AG10803 (cell line): ENCODE measurements around the gene PBOV1.
A peak's percentile ranks its signal among the peaks of the same experiment; 100 is the strongest.
"Not testable (repeated sequence)": the region's sequence is repeated elsewhere in the genome, so short reads cannot be mapped to it uniquely, and the experiment has no call there.

Experiments
- DNase-seq: peaks from one replicate; pipeline ENCODE4 v3.0.0; 2010; ENCODE audit warnings: low read depth
- H3K4me3 ChIP-seq: 2 replicates; pipeline ENCODE4 v1.5.1; 2011; ENCODE audit warnings: mild to moderate bottlenecking, low read length, control low read depth
- TF ChIP-seq, protein P1 (sequence below): conservative IDR thresholded peaks from 2 replicates; pipeline ENCODE4 v1.5.1; 2011; ENCODE audit warnings: mild to moderate bottlenecking, low read length, control low read depth, inconsistent platforms

Gene PBOV1

DNA sequence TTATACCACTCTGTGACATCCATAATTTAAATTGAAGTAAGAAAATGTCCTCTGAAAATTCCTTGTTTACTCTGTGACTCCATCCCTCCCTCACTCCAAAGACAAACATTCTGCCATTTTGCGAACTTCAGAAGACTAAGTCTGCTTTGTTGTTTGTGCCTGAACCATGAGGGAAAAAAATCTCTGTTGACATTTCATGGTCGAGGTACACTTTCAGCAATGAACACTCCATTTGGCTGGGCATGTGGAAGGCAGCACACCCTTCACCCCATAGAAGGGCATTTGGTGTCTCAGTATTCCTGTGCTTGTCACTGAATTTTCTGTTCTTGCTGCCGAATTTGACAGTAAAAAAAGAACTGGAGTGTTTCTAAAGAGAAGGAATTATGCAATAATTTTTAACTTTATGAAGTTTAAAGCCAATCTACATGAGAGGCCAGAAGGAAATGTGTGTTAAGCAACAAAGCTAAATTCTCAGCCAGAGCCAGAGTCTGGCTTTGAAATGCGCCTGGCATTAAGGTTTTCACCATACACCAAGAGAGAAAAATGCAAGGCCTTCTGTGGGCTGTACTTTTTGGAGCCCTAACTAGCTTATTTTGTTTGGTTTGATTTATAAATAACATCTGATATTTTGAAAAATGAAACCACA lies 4.7 kb upstream of the PBOV1 start:
- peak; percentile 46 for DNase-seq
- TF ChIP-seq, protein P1, sequence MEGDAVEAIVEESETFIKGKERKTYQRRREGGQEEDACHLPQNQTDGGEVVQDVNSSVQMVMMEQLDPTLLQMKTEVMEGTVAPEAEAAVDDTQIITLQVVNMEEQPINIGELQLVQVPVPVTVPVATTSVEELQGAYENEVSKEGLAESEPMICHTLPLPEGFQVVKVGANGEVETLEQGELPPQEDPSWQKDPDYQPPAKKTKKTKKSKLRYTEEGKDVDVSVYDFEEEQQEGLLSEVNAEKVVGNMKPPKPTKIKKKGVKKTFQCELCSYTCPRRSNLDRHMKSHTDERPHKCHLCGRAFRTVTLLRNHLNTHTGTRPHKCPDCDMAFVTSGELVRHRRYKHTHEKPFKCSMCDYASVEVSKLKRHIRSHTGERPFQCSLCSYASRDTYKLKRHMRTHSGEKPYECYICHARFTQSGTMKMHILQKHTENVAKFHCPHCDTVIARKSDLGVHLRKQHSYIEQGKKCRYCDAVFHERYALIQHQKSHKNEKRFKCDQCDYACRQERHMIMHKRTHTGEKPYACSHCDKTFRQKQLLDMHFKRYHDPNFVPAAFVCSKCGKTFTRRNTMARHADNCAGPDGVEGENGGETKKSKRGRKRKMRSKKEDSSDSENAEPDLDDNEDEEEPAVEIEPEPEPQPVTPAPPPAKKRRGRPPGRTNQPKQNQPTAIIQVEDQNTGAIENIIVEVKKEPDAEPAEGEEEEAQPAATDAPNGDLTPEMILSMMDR, result no peak
- no peak overlapping the region for H3K4me3 ChIP-seq

DNA sequence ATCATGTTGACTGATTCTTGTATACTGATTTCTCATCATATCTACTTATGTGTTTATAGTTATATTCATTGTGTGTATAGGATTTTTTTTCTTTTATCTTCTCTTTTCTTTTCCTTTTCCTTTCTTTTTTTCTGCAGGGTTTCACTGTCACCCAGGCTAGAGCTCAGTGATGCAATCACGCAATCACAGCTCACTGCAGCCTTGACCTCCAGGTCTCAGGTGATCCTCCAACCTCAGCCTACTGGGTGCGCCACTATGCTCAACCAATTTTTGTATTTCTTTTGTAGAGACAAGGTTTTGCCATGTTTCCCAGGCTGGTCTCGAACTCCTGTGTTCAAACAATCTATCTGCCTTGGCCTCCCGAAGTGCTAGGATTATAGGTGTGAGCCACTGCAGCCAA lies 1.6 kb upstream of the PBOV1 start:
- TF ChIP-seq, protein P1, result no peak
- no peak overlapping the region for H3K4me3 ChIP-seq
- no peak for DNase-seq

DNA sequence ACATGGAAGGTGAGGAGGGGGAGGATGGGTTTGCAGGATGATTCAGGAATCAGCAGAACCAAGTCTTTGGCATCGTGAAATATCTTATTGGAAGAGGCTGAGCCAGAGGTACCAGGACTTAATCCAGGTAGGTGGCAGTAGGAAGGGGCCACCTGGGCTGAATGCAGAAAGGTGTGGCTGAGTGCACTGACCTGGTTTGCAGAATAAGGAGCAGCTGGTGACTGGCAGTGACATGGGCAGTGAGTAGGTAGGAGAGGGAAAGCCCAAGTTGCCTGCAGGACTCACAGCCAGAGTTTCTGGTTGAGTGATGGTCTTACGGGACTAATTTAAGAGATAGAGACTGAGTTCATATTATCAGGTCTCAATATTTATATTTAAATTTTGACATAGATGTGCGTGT lies 1.1 kb upstream of the PBOV1 start:
- TF ChIP-seq, protein P1, result no peak
- H3K4me3 ChIP-seq, result no peak overlapping the region
- DNase-seq, result no peak

DNA sequence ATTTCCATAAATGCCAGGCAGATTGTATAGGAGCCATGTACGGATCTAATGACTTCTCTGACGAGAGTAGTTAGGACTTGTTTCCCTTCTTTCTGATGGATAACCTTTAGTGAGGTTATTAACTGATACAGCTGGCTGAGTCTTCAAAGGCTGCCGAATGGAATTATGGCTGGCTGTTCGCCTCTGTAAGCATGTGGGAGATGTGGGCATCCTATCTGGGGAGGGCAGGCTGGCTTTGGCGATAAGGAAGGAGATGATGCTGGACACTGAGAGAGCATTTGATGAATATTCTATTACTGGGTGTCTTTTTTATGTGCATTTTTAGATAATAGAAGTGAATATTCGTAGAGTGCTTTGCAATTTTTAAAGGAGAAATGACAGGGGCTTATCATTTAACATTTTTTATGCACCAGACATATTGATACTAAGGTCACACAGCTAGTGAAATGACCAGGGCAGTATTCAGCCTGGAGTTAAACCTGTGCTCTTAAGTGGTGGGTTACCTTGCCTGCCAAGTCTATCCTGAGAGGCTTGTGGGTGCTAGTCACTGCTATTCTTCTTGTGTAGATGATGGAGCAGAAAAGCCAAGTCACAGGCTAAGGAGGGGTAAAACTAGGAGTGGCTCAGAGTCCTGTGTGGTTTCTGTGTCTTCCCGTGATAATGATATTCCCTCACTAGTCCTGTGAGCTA lies 3.1 kb downstream of the PBOV1 start:
- no peak overlapping the region for H3K4me3 ChIP-seq
- DNase-seq, result no peak
- TF ChIP-seq, protein P1, result no peak

DNA sequence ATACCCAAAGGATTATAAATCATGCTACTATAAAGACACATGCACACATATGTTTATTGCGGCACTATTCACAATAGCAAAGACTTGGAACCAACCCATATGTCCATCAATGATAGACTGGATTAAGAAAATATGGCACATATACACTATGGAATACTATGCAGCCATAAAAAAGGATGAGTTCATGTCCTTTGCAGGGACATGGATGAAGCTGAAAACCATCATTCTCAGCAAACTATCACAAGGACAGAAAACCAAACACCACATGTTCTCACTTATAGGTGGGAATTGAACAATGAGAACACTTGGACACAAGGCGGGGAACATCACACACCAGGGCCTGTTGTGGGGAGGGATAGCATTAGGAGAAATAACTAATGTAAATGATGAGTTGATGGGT lies 5.8 kb downstream of the PBOV1 start:
- H3K4me3 ChIP-seq, DNase-seq: not testable (repeated sequence)

DNA sequence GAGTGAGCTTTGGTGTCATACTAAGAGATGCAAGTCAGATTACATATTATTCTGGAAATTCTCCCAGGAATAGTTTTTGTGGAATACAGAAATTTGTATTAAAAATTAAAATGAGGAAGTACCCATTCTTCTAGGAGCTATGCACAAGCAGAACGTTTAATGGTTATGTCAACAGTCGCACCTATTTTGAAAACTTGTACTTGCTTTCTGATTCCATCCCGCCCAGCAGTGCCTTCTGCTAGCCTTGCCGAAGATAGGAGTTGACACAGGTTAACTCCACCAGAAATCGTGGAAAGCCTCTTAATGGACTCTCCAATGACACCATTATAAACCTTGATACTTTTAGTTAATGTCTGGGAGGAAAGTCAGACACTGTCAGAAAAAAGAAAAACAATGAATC lies 6.7 kb downstream of the PBOV1 start:
- no peak overlapping the region for H3K4me3 ChIP-seq
- DNase-seq, result no peak
- TF ChIP-seq, protein P1, result no peak

DNA sequence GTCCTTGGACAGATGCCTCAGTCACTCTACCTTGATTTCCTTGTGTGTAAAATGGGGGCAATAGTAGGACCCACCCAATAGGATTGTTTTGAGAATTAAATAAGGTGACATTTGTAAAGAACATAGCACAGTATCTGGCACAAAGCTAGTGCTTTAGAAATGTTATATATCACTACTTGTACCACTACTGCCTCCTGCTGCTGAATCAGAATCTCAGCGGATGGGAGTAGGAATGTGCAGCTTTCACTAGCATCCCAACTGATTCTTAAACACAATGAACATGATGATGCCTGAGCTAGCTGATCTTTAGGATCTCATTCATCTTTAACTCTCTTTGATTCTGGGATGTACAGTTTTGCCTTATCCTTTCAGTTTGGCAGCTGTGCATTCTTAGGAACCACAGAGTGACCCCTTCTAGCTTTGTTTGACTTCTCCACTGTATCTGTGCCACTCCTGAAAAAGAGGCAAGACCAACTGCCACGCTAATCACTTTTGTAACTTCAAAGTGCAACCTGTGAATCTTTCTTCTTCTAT lies 7.2 kb downstream of the PBOV1 start:
- no peak overlapping the region for H3K4me3 ChIP-seq
- TF ChIP-seq, protein P1, result no peak
- no peak for DNase-seq
